Activated T-cell treated with anti-CD3 and anti-CD28 coated beads, Interleukin-2, amount 50 U/mL, for 24 hours (primary cell): Measurements from ENCODE around the gene EPS8L1.
"Not testable (repeated sequence)": the region's sequence is repeated elsewhere in the genome, so short reads cannot be mapped to it uniquely, and the experiment has no call there.

Source experiments
- DNase-seq: peaks from one replicate; pipeline ENCODE4 v3.0.0-alpha.2; 2020
- H3K27ac Mint-ChIP-seq: 2 replicates; pipeline ENCODE4 v1.8.0; 2020; ENCODE audit warnings: mild to moderate bottlenecking, mixed read lengths
- H3K27me3 Mint-ChIP-seq: 2 replicates; pipeline ENCODE4 v1.8.0; 2020; ENCODE audit warnings: mixed read lengths
- H3K36me3 Mint-ChIP-seq: 2 replicates; pipeline ENCODE4 v1.8.0; 2020; ENCODE audit warnings: low read depth, mixed read lengths
- H3K4me1 Mint-ChIP-seq: 2 replicates; pipeline ENCODE4 v1.8.0; 2020; ENCODE audit warnings: low read depth, mixed read lengths
- H3K4me3 Mint-ChIP-seq: 2 replicates; pipeline ENCODE4 v1.8.0; 2020; ENCODE audit warnings: mild to moderate bottlenecking, moderate library complexity, mixed read lengths
- H3K9me3 Mint-ChIP-seq: 2 replicates; pipeline ENCODE4 v1.8.0; 2020; ENCODE audit warnings: mixed read lengths

The EPS8L1 gene

GRCh38 chr19:55042688-55043087, 33.0 kb upstream of the EPS8L1 start:
- Mint-ChIP-seq H3K27ac (peak overlapping the region; percentile 74), H3K36me3 (peaks cover 52% of the 10 kb centered on the region), H3K4me1 (peaks cover 20% of the 10 kb centered on the region), H3K27me3 (no peaks in the 10 kb centered on the region), H3K4me3 (peak overlapping the region; percentile 25), H3K9me3 (peaks cover 2% of the 10 kb centered on the region)
- no peak for DNase-seq

- no peaks in the 10 kb centered on the region for H3K27me3 Mint-ChIP-seq
- H3K27ac Mint-ChIP-seq = no peak overlapping the region
- H3K36me3 Mint-ChIP-seq = peaks cover 67% of the 10 kb centered on the region
- H3K4me1 Mint-ChIP-seq = peaks cover 20% of the 10 kb centered on the region
- H3K9me3 Mint-ChIP-seq = peaks cover 2% of the 10 kb centered on the region
- H3K4me3 Mint-ChIP-seq = no peak overlapping the region
- DNase-seq = no peak
Measured at GRCh38 chr19:55044286-55044685, 31.4 kb upstream of the EPS8L1 start.

- DNase-seq = no peak
- no peak overlapping the region for H3K27ac Mint-ChIP-seq
- H3K4me1 Mint-ChIP-seq = peaks cover 20% of the 10 kb centered on the region
- no peak overlapping the region for H3K4me3 Mint-ChIP-seq
- peaks cover 69% of the 10 kb centered on the region for H3K36me3 Mint-ChIP-seq
- H3K27me3 Mint-ChIP-seq = no peaks in the 10 kb centered on the region
- no peaks in the 10 kb centered on the region for H3K9me3 Mint-ChIP-seq
Measured at GRCh38 chr19:55044771-55045716, 30.6 kb upstream of the EPS8L1 start.

GRCh38 chr19:55046975-55047622, 28.6 kb upstream of the EPS8L1 start:
- DNase-seq = no peak
- Mint-ChIP-seq H3K9me3 (no peaks in the 10 kb centered on the region), H3K4me3 (no peak overlapping the region), H3K27ac (no peak overlapping the region), H3K36me3 (peaks cover 84% of the 10 kb centered on the region), H3K4me1 (peaks cover 9% of the 10 kb centered on the region), H3K27me3 (no peaks in the 10 kb centered on the region)

- peaks cover 83% of the 10 kb centered on the region for H3K36me3 Mint-ChIP-seq
- H3K4me1 Mint-ChIP-seq = peaks cover under 1% of the 10 kb centered on the region
- H3K4me3 Mint-ChIP-seq = no peak overlapping the region
- H3K27ac Mint-ChIP-seq = no peak overlapping the region
- H3K9me3 Mint-ChIP-seq = no peaks in the 10 kb centered on the region
- no peaks in the 10 kb centered on the region for H3K27me3 Mint-ChIP-seq
- no peak for DNase-seq
Measured at GRCh38 chr19:55047951-55048350, 27.7 kb upstream of the EPS8L1 start.

GRCh38 chr19:55048446-55048845, 27.2 kb upstream of the EPS8L1 start:
- Mint-ChIP-seq H3K4me3 (no peak overlapping the region), H3K9me3 (no peaks in the 10 kb centered on the region), H3K27me3 (no peaks in the 10 kb centered on the region), H3K4me1 (no peaks in the 10 kb centered on the region), H3K27ac (no peak overlapping the region), H3K36me3 (peaks cover 84% of the 10 kb centered on the region)
- no peak for DNase-seq

- peaks cover 85% of the 10 kb centered on the region for H3K36me3 Mint-ChIP-seq
- H3K9me3 Mint-ChIP-seq = no peaks in the 10 kb centered on the region
- H3K4me1 Mint-ChIP-seq = no peaks in the 10 kb centered on the region
- no peak overlapping the region for H3K27ac Mint-ChIP-seq
- no peak for DNase-seq
- no peaks in the 10 kb centered on the region for H3K27me3 Mint-ChIP-seq
- H3K4me3 Mint-ChIP-seq = no peak overlapping the region
Measured at GRCh38 chr19:55050749-55051532, 24.7 kb upstream of the EPS8L1 start.

GRCh38 chr19:55053735-55054134, 21.9 kb upstream of the EPS8L1 start:
- Mint-ChIP-seq H3K27ac (no peak overlapping the region), H3K4me3 (no peak overlapping the region), H3K27me3 (no peaks in the 10 kb centered on the region), H3K36me3 (peaks cover 85% of the 10 kb centered on the region), H3K9me3 (no peaks in the 10 kb centered on the region), H3K4me1 (no peaks in the 10 kb centered on the region)
- no peak for DNase-seq

- no peaks in the 10 kb centered on the region for H3K9me3 Mint-ChIP-seq
- no peak overlapping the region for H3K27ac Mint-ChIP-seq
- peaks cover 76% of the 10 kb centered on the region for H3K36me3 Mint-ChIP-seq
- no peak for DNase-seq
- H3K4me1 Mint-ChIP-seq = peaks cover 8% of the 10 kb centered on the region
- no peak overlapping the region for H3K4me3 Mint-ChIP-seq
- H3K27me3 Mint-ChIP-seq = no peaks in the 10 kb centered on the region
Measured at GRCh38 chr19:55056827-55057226, 18.8 kb upstream of the EPS8L1 start.

GRCh38 chr19:55058781-55059610, 16.7 kb upstream of the EPS8L1 start:
- Mint-ChIP-seq H3K27ac (no peak overlapping the region), H3K27me3 (no peaks in the 10 kb centered on the region), H3K4me1 (peaks cover 11% of the 10 kb centered on the region), H3K36me3 (peaks cover 56% of the 10 kb centered on the region), H3K4me3 (no peak overlapping the region), H3K9me3 (no peaks in the 10 kb centered on the region)
- no peak for DNase-seq

GRCh38 chr19:55060287-55060686, 15.4 kb upstream of the EPS8L1 start:
- H3K27ac Mint-ChIP-seq, H3K4me3 Mint-ChIP-seq, H3K9me3 Mint-ChIP-seq, DNase-seq, H3K27me3 Mint-ChIP-seq: not testable (repeated sequence)
- peaks cover 46% of the 10 kb centered on the region for H3K36me3 Mint-ChIP-seq
- peaks cover 11% of the 10 kb centered on the region for H3K4me1 Mint-ChIP-seq

GRCh38 chr19:55062735-55063491, 12.8 kb upstream of the EPS8L1 start, which contains the start of gene RDH13:
Gene RDH13 (minus strand): TSS chr19:55063148. CDS start chr19:55063032, 116 bp downstream.
- Mint-ChIP-seq H3K27me3 (peaks cover 20% of the 10 kb centered on the region), H3K36me3 (peaks cover 23% of the 10 kb centered on the region), H3K4me1 (peaks cover 11% of the 10 kb centered on the region), H3K9me3 (no peaks in the 10 kb centered on the region), H3K4me3 (peak within 1 kb of the TSS; percentile 83), H3K27ac (peak within 1 kb of the TSS; percentile 47)
- DNase-seq = peak; percentile 99

GRCh38 chr19:55063492-55063843, 12.2 kb upstream of the EPS8L1 start:
- Mint-ChIP-seq H3K27ac (no peak overlapping the region), H3K36me3 (peaks cover 18% of the 10 kb centered on the region), H3K4me3 (peak overlapping the region; percentile 83), H3K4me1 (peaks cover 11% of the 10 kb centered on the region), H3K27me3 (peaks cover 25% of the 10 kb centered on the region), H3K9me3 (no peaks in the 10 kb centered on the region)
- no peak for DNase-seq
